ENCODE results near the gene BTBD8. TPM values are rescaled to one million over a fixed set of nuclear protein-coding genes. Genes with fewer than 3 reads are reported as not detected.
A peak's percentile ranks its signal among the peaks of the same experiment; 100 is the strongest.

Gene BTBD8
- total and polyA plus RNA-seq, 2 experiments from 2014 or later: 2.9 to 4.1 TPM

- no peaks in the 10 kb centered on the region for H3K79me2 ChIP-seq (replicated peaks; ENCODE audit: insufficient read depth)
- Mint-ChIP-seq H3K4me1 (peaks cover 23% of the 10 kb centered on the region), H3K27me3 (ENCODE audit: insufficient read depth, low read depth, poor library complexity) (no peaks in the 10 kb centered on the region), H3K36me3 (ENCODE audit: low read depth) (no peaks in the 10 kb centered on the region), H3K27ac (no peak overlapping the region), H3K4me3 (no peak overlapping the region), H3K9me3 (no peaks in the 10 kb centered on the region)
- H3K36me3 ChIP-seq (ENCODE audit: insufficient read depth): no peaks in the 10 kb centered on the region
- H3K27me3 ChIP-seq (ENCODE audit: insufficient read depth): no peaks in the 10 kb centered on the region
- H3K9me2 ChIP-seq (ENCODE audit: insufficient read depth): no peaks in the 10 kb centered on the region
- H3K4me2 ChIP-seq: no peak overlapping the region
- H3K27ac ChIP-seq (ENCODE audit: low read depth): no peak overlapping the region
- H4K20me1 ChIP-seq (replicated peaks; ENCODE audit: insufficient read depth): no peaks in the 10 kb centered on the region
- no peak for TF ChIP-seq EZH2phosphoT487 (IDR thresholded peaks at IDR 0.05; ENCODE audit: unreplicated experiment)
- TF ChIP-seq REST (IDR thresholded peaks at IDR 0.05; ENCODE audit: unreplicated experiment): no peak
- TF ChIP-seq ETS1 (IDR thresholded peaks at IDR 0.05): no peak
- TF ChIP-seq ZNF114 (CRISPR knock-in tag; IDR thresholded peaks at IDR 0.05): no peak
- TF ChIP-seq, protein P1, sequence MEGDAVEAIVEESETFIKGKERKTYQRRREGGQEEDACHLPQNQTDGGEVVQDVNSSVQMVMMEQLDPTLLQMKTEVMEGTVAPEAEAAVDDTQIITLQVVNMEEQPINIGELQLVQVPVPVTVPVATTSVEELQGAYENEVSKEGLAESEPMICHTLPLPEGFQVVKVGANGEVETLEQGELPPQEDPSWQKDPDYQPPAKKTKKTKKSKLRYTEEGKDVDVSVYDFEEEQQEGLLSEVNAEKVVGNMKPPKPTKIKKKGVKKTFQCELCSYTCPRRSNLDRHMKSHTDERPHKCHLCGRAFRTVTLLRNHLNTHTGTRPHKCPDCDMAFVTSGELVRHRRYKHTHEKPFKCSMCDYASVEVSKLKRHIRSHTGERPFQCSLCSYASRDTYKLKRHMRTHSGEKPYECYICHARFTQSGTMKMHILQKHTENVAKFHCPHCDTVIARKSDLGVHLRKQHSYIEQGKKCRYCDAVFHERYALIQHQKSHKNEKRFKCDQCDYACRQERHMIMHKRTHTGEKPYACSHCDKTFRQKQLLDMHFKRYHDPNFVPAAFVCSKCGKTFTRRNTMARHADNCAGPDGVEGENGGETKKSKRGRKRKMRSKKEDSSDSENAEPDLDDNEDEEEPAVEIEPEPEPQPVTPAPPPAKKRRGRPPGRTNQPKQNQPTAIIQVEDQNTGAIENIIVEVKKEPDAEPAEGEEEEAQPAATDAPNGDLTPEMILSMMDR (conservative IDR thresholded peaks at IDR 0.05; ENCODE audit: low read depth in 2 of 2): no peak
- no peak for TF ChIP-seq CREB1 (CRISPR knock-in tag; IDR thresholded peaks at IDR 0.05; ENCODE audit: low read depth)
- no peak for TF ChIP-seq JUNB (IDR thresholded peaks at IDR 0.05; ENCODE audit: unreplicated experiment)
- no peak for DNase-seq (ENCODE audit: low spot score)
- H3F3A ChIP-seq (replicated peaks; ENCODE audit: low read depth): no peaks in the 10 kb centered on the region
- H2AFZ ChIP-seq: peak overlapping the region; percentile 60; the same call in 1 of the 2 replicates
- ATAC-seq: no peak
- no peak overlapping the region for H3K4me3 ChIP-seq
- peaks cover 20% of the 10 kb centered on the region; the same call in 1 of the 2 replicates for H3K4me1 ChIP-seq (ENCODE audit: insufficient read depth)
Measured at GRCh38 chr1:92188436-92189255, 108.5 kb downstream of the BTBD8 start.

DNA sequence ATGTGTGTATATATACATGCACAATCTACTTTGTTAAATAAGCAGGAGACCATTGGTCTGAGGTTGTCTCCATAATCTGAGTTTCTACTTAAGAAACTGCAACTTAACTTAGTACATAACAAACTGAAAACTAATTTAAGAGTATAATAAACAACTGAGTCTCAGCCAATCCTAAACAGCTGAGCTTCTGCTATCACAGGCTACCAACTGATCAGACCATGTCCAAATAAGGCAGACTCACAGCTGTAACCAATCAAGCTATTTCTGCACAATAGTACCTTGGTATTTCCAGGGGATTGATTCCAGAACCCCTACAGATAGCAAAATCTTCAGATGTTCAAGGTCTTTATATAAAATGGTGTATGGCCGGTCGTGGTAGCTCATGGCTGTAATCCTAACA lies 111.6 kb downstream of the BTBD8 start:
- Histone ChIP-seq H3K9me2 (ENCODE audit: insufficient read depth) (no peaks in the 10 kb centered on the region), H3K4me3 (no peak overlapping the region), H2AFZ (peak overlapping the region; percentile 83; the same call in 1 of the 2 replicates), H3F3A (replicated peaks; ENCODE audit: low read depth) (no peaks in the 10 kb centered on the region), H3K27me3 (ENCODE audit: insufficient read depth) (no peaks in the 10 kb centered on the region), H3K79me2 (replicated peaks; ENCODE audit: insufficient read depth) (no peaks in the 10 kb centered on the region), H3K36me3 (ENCODE audit: insufficient read depth) (no peaks in the 10 kb centered on the region), H3K4me2 (no peak overlapping the region), H4K20me1 (replicated peaks; ENCODE audit: insufficient read depth) (no peaks in the 10 kb centered on the region), H3K4me1 (ENCODE audit: insufficient read depth) (peaks cover 15% of the 10 kb centered on the region; the same call in 1 of the 2 replicates), H3K27ac (ENCODE audit: low read depth) (no peak overlapping the region)
- peaks cover 2% of the 10 kb centered on the region for H3K27me3 Mint-ChIP-seq (ENCODE audit: insufficient read depth, low read depth, poor library complexity)
- H3K27ac Mint-ChIP-seq: no peak overlapping the region; the same call in 1 of the 2 replicates
- no peak for ATAC-seq
- H3K9me3 Mint-ChIP-seq: no peaks in the 10 kb centered on the region
- peaks cover 16% of the 10 kb centered on the region for H3K4me1 Mint-ChIP-seq
- no peak for DNase-seq (ENCODE audit: low spot score)
- H3K36me3 Mint-ChIP-seq (ENCODE audit: low read depth): no peaks in the 10 kb centered on the region
- H3K4me3 Mint-ChIP-seq: no peak overlapping the region
- TF ChIP-seq EZH2phosphoT487 (IDR thresholded peaks at IDR 0.05; ENCODE audit: unreplicated experiment): no peak
